ENCODE measurements around the gene ZNF280A. TPM values are rescaled to one million over a fixed set of nuclear protein-coding genes. Genes with fewer than 3 reads are reported as not detected.

ZNF280A gene
- total and polyA plus RNA-seq, 9 of the 15 experiments (the other 6 are each of a cell fraction or from before 2014, with no cell fraction given): 19.0 to 40.8 (median 28.6) TPM

DNA sequence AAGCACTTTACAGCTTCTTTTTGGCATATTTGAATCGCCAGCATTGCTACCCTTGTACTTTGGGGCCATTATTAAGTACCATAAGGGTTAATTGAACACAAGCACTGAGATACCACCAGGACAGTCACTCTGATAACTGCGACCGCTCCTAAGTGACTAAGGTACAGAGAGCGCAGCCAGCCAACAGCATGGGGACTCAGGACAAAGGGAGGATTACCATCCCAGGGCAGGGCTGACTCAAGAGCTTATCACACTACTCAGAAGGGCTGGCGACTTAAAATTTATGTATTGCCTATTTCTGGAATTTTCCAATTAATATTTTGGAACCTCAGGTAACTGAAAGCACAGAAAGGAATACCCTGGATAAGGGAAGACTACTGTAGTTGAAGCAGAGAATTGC lies 479 bp downstream of the ZNF280A start:
- DNase-seq (ENCODE audit: extremely low read depth in 1 of 4, low spot score in 3 of 4) (peak; percentile 92 to 99 (median 94)), FAIRE-seq (no peak), ATAC-seq (peak; percentile 88)
- peaks cover 20% of the 10 kb centered on the region for H3K79me2 ChIP-seq (ENCODE audit: control insufficient read depth, insufficient read depth, low read length)
- H2AFZ ChIP-seq (ENCODE audit: low read depth, low read length): peak overlapping the region; percentile 88
- H3K4me1 ChIP-seq (replicated peaks in 1 of 2; ENCODE audit: control insufficient read depth in 2 of 2, insufficient read depth in 2 of 2, low read length in 2 of 2): peaks cover 27 to 30% of the 10 kb centered on the region in 2 experiments
- H3K27ac ChIP-seq (ENCODE audit: extremely low read depth, low read depth, low read length): peak overlapping the region; percentile 61
- no peaks in the 10 kb centered on the region for H3K27me3 ChIP-seq (ENCODE audit: control insufficient read depth in 2 of 2, insufficient read depth in 2 of 2, low read length in 2 of 2)
- peak overlapping the region; percentile 41 for H3K4me3 ChIP-seq
- WGBS (ENCODE audit: insufficient coverage, low coverage, missing lambda C conversion rate): under 1% methylated on average over 5 of the region's 5 CpGs
- in situ Hi-C loops (cut with MboI): no loop called here
- ChIA-PET CTCF (ENCODE audit: low intra/inter-chr PET ratio) (interaction anchor here (0.7 to 3.0 kb wide), 4 partner anchors 39 to 281 kb away, joined by 3 to 16 read pairs (median 6); partner anchors contain the start of gene PRAME), POLR2A (interaction anchor here (0.6 to 14.7 kb wide), 36 partner anchors 13 to 1538 kb away, joined by 3 to 289 read pairs (median 5); partner anchors contain the start of genes LZTR1, PRAME and ZNF280B)
- H3K9me1 ChIP-seq (ENCODE audit: control insufficient read depth, insufficient read depth, low read length): peaks cover 4% of the 10 kb centered on the region
- peaks cover 5% of the 10 kb centered on the region; the same call in 1 of the 2 replicates for H3K9me3 ChIP-seq (replicated peaks; ENCODE audit: control insufficient read depth, insufficient read depth, low read depth, low read length)
- H3K4me2 ChIP-seq (ENCODE audit: insufficient read depth, low read length): peak overlapping the region; percentile 82
- peak overlapping the region; percentile 70 to 86 for H3K9ac ChIP-seq (ENCODE audit: insufficient read depth in 1 of 2, low read depth in 2 of 2, low read length in 2 of 2)
- TF ChIP-seq ZBTB1 (CRISPR knock-in tag; IDR thresholded peaks at IDR 0.05; ENCODE audit: borderline replicate concordance, low read depth): peak; percentile 0; the same call in 1 of the 2 replicates
- no peak for TF ChIP-seq KLF16 (IDR thresholded peaks at IDR 0.05)
- TF ChIP-seq, protein P1, sequence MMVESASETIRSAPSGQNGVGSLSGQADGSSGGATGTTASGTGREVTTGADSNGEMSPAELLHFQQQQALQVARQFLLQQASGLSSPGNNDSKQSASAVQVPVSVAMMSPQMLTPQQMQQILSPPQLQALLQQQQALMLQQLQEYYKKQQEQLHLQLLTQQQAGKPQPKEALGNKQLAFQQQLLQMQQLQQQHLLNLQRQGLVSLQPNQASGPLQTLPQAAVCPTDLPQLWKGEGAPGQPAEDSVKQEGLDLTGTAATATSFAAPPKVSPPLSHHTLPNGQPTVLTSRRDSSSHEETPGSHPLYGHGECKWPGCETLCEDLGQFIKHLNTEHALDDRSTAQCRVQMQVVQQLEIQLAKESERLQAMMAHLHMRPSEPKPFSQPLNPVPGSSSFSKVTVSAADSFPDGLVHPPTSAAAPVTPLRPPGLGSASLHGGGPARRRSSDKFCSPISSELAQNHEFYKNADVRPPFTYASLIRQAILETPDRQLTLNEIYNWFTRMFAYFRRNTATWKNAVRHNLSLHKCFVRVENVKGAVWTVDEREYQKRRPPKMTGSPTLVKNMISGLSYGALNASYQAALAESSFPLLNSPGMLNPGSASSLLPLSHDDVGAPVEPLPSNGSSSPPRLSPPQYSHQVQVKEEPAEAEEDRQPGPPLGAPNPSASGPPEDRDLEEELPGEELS (CRISPR knock-in tag; IDR thresholded peaks at IDR 0.05; ENCODE audit: borderline replicate concordance): 0 out of 2 replicates have a peak, but pooled peaks have one; percentile 60
- TF ChIP-seq, protein P2, sequence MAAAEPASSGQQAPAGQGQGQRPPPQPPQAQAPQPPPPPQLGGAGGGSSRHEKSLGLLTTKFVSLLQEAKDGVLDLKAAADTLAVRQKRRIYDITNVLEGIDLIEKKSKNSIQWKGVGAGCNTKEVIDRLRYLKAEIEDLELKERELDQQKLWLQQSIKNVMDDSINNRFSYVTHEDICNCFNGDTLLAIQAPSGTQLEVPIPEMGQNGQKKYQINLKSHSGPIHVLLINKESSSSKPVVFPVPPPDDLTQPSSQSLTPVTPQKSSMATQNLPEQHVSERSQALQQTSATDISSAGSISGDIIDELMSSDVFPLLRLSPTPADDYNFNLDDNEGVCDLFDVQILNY (CRISPR knock-in tag; IDR thresholded peaks at IDR 0.05): 0 out of 2 replicates have a peak, but pooled peaks have one; percentile 18
- TF ChIP-seq, protein P3, sequence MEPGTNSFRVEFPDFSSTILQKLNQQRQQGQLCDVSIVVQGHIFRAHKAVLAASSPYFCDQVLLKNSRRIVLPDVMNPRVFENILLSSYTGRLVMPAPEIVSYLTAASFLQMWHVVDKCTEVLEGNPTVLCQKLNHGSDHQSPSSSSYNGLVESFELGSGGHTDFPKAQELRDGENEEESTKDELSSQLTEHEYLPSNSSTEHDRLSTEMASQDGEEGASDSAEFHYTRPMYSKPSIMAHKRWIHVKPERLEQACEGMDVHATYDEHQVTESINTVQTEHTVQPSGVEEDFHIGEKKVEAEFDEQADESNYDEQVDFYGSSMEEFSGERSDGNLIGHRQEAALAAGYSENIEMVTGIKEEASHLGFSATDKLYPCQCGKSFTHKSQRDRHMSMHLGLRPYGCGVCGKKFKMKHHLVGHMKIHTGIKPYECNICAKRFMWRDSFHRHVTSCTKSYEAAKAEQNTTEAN (CRISPR knock-in tag; IDR thresholded peaks at IDR 0.05): no peak; the same call in 1 of the 2 replicates
- intact Hi-C loops (cut with micrococcal nuclease): no loop called here
- TSS peak; percentile 72 for BruUV-seq (replicated peaks)
- H4K20me1 ChIP-seq (replicated peaks; ENCODE audit: control insufficient read depth, insufficient read depth, low read length): no peaks in the 10 kb centered on the region
- H3K36me3 ChIP-seq (ENCODE audit: control insufficient read depth, insufficient read depth, low read length): peaks cover 29% of the 10 kb centered on the region

Measured in K562 (cell line).